Mammary epithelial cell (primary cell): ENCODE measurements around the gene NCOA7.
A peak's percentile ranks its signal among the peaks of the same experiment; 100 is the strongest.

Source experiments
- EZH2 ChIP-seq: IDR thresholded peaks from 2 replicates; pipeline ENCODE4 v1.6.1; 2012; ENCODE audit warnings: low read length, inconsistent platforms, borderline replicate concordance
- TF ChIP-seq, protein P1 (sequence below), 2 donors: IDR thresholded peaks in 1 of 2; conservative IDR thresholded peaks in 1 of 2; 2 replicates each; pipeline ENCODE4 v1.5.1; 2011 to 2012; ENCODE audit warnings: inconsistent platforms in 2 of 2, low read length in 2 of 2, mild to moderate bottlenecking in 2 of 2, control low read depth in 1 of 2, low read depth in 1 of 2; ENCODE audit not compliant: insufficient read depth in 1 of 2; ENCODE audit errors: extremely low read depth in 1 of 2

- TF ChIP-seq, protein P1, sequence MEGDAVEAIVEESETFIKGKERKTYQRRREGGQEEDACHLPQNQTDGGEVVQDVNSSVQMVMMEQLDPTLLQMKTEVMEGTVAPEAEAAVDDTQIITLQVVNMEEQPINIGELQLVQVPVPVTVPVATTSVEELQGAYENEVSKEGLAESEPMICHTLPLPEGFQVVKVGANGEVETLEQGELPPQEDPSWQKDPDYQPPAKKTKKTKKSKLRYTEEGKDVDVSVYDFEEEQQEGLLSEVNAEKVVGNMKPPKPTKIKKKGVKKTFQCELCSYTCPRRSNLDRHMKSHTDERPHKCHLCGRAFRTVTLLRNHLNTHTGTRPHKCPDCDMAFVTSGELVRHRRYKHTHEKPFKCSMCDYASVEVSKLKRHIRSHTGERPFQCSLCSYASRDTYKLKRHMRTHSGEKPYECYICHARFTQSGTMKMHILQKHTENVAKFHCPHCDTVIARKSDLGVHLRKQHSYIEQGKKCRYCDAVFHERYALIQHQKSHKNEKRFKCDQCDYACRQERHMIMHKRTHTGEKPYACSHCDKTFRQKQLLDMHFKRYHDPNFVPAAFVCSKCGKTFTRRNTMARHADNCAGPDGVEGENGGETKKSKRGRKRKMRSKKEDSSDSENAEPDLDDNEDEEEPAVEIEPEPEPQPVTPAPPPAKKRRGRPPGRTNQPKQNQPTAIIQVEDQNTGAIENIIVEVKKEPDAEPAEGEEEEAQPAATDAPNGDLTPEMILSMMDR (conservative IDR thresholded peaks at IDR 0.05 in 1 of 2, IDR thresholded peaks at IDR 0.05 in 1 of 2; ENCODE audit: extremely low read depth in 1 of 2, insufficient read depth in 1 of 2, low read depth in 1 of 2, low read length in 2 of 2), result peak in 1 of 2 donors; percentile 8
- TF ChIP-seq EZH2, result no peak
These were observed at the start of gene NCOA7 for GRCh38 chr6:125790358-125791150.
